ENCODE measurements around the gene CYB5A. TPM values are rescaled to one million over a fixed set of nuclear protein-coding genes. Genes with fewer than 3 reads are reported as not detected.

Gene CYB5A
- total RNA-seq: 100 to 1,000 TPM; 258 to 547 (median 341) TPM

DNA sequence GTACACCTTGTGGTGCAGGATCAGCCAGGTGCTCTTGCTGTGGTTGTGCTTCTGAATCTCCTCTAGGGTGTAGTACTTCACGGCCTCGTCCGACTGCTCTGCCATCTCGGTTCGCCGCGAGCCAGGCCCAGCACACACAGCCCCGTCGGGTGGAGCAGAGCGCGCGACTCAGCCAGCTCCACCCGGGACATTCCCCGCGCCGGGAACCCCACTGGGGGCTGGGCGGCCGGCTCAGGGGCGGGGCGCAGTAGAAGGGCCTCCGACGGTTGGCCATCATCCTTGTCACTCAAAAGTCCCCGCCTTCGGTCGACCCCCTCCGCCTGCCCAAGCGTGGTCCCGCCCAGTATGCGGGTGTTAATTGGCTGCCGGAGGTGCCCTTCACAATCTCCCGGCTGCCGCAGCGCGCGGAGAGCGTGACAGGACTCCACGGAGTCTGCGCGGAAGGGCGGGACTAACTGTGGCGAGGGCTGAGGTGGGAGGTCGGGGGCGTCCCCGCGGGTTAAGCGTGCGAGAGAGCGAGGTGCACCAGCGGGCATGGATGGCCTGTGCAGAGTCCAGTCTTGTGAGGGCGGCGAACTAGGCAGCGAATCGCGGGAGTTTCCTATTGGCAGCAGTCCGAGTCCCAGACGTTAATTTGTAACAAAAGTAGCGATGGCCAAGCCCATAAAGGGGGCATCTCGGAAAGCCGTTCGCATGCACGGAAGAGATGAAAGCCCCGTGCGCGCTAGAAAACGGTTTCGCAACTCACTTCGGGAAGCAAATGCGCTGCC lies at the start of gene CYB5A:
TSS of gene CYB5A (minus strand) at position 193 of the 770 bp plus-strand sequence. CDS start at position 105, 88 bp downstream.
- peak; percentile 96 for DNase-seq (ENCODE audit: low spot score)
- ATAC-seq (ENCODE audit: low FRiP score): peak; percentile 98
- TF ChIP-seq CTCF (IDR thresholded peaks at IDR 0.05): no peak

GRCh38 chr18:74337912-74338309 lies 46.1 kb upstream of the CYB5A start:
- ATAC-seq (ENCODE audit: low FRiP score) (no peak), DNase-seq (ENCODE audit: low spot score) (no peak)

DNA sequence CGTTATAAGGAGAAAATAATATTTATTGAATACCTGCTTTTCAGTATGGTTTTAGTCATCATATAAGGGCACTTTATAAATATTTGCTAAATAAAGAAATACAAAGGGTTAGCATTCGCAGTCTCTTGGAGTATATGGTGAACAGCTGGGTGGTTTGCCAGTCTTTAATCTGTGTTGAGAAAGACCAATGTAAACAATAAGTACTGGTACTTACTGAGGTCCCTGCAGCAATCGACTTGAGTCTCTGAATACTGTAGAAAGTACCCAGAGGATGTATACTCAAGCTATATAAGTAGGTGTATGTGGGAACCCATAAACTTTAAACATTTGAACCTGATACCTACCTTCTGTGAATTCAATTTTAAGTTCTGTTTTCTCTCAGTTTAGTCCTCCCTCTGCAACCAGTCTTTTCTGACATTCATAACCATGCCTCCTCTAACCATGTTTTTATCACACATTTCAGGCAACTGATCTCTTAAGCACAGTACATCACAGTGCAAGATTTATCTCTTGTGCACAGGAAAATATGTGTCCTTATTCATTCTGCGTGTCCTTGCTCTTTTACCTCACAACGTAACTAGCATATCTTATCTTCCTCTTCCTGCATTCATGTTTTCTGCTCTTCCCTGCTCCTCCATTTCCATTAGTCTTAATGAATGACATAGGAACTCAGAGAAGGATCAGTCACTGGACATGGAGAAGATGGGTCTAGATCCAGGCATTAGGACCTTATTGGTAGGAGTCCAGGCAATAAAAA lies 45.6 kb upstream of the CYB5A start:
- no peak for TF ChIP-seq CTCF (IDR thresholded peaks at IDR 0.05)
- DNase-seq (ENCODE audit: low spot score): no peak
- ATAC-seq (ENCODE audit: low FRiP score): no peak

More at GRCh38 chr18:74337912-74338309, 46.1 kb upstream of the CYB5A start:
- no peak for TF ChIP-seq CTCF (IDR thresholded peaks at IDR 0.05)

DNA sequence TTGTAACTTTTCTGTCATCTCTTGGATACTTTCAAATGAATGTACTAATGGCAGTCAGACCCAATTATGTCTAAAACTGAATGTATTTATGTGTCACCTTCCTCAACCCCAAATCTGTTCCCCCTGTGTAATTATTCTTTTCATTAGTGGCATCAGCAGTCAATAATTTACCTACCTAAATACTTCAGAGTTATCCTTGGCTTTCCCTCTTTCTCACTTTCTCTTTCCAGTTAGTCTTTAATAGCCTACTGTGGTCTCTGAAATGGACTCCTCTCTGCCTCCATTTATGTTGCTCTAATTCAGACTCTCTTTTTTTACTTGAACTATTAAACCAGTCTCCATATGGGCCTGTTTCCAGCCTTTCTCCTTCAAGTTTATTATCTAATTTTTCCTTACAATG lies 44.9 kb upstream of the CYB5A start:
- ATAC-seq (ENCODE audit: low FRiP score): no peak
- DNase-seq (ENCODE audit: low spot score): no peak
- TF ChIP-seq CTCF (IDR thresholded peaks at IDR 0.05): no peak

DNA sequence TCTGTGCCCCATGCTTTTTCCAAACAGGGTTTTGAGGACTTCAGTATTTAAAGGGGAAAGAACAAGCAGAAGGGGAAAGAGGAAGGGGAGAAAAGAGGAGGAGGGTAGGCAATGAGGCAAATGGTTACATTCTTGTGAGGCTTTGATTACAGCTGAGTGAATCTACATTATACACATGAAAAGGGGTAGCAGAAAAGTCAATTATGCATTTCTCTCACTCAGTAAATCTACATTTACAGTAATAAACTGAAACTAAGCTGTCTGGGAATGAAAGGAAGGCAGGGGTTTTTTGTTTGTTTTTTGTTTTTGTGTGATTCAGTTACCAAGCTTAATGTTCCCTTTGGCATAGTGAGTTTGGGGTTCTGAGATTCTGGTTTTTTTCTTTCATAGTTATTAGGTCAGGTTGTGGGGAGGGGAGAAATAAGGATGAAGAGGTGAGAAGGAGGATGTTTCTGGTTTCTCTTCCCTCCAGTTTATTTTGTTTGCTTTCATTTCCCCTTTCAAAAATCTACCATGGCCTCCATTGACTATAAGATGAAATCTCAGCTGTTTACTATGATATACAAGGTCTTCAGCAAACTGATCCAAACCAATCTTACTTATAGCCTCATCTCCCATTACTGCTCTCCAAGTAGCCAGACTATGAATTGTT lies 42.6 kb upstream of the CYB5A start:
- DNase-seq (ENCODE audit: low spot score) (no peak), ATAC-seq (ENCODE audit: low FRiP score) (no peak)
- TF ChIP-seq CTCF (IDR thresholded peaks at IDR 0.05): no peak

- TF ChIP-seq CTCF (IDR thresholded peaks at IDR 0.05): no peak
- ATAC-seq (ENCODE audit: low FRiP score): peak; percentile 10
Measured at GRCh38 chr18:74333091-74333490, 41.3 kb upstream of the CYB5A start.

More at GRCh38 chr18:74333091-74333490, 41.3 kb upstream of the CYB5A start:
- no peak for DNase-seq (ENCODE audit: low spot score)

Data from omental fat pad (tissue), 4 donors.